Neural progenitor cell (in vitro differentiated cells): ENCODE results near the gene MMP3. TPM values are rescaled to one million over a fixed set of nuclear protein-coding genes. Genes with fewer than 3 reads are reported as not detected.

ENCODE experiments used
- DNase-seq: peaks from one replicate; pipeline ENCODE4 v3.0.0-alpha.2; 2016; ENCODE audit warnings: low spot score
- H2AFZ ChIP-seq: fragments of 200-600 bp; sonication (generic); replicated peaks from 2 replicates; pipeline ENCODE4 v1.6.1; 2016; ENCODE audit warnings: antibody characterized with exemption
- H3F3A ChIP-seq: fragments of 200-600 bp; sonication (generic); 2 replicates; pipeline ENCODE4 v1.6.1; 2016; ENCODE audit warnings: antibody characterized with exemption, low read depth
- H3K27ac ChIP-seq: fragments of 200-600 bp; sonication (generic); 2 replicates; pipeline ENCODE4 v1.5.1; 2016; ENCODE audit warnings: mild to moderate bottlenecking
- H3K27me3 ChIP-seq: fragments of 200-600 bp; sonication (generic); 2 replicates; pipeline ENCODE4 v1.6.1; 2016; ENCODE audit warnings: mild to moderate bottlenecking, moderate library complexity
- H3K36me3 ChIP-seq: fragments of 200-600 bp; sonication (generic); 2 replicates; pipeline ENCODE4 v1.5.1; 2016
- H3K4me1 ChIP-seq: fragments of 200-600 bp; sonication (generic); 2 replicates; pipeline ENCODE4 v1.6.1; 2016; ENCODE audit warnings: mixed run types
- H3K4me2 ChIP-seq: fragments of 200-600 bp; sonication (generic); 2 replicates; pipeline ENCODE4 v1.6.1; 2016
- H3K4me3 ChIP-seq: fragments of 200-600 bp; sonication (generic); 2 replicates; pipeline ENCODE4 v1.5.1; 2016
- H3K79me2 ChIP-seq: fragments of 200-600 bp; sonication (generic); 2 replicates; pipeline ENCODE4 v1.6.1; 2016; ENCODE audit warnings: low read depth
- H3K9ac ChIP-seq: fragments of 200-600 bp; sonication (generic); 2 replicates; pipeline ENCODE4 v1.6.1; 2016
- H3K9me3 ChIP-seq: fragments of 200-600 bp; sonication (generic); 2 replicates; pipeline ENCODE4 v1.5.1; 2016; ENCODE audit warnings: low read depth
- H4K20me1 ChIP-seq: fragments of 200-600 bp; sonication (generic); 2 replicates; pipeline ENCODE4 v1.6.1; 2016; ENCODE audit warnings: low read depth
- H3K27ac Mint-ChIP-seq: 3 replicates; pipeline ENCODE4 v1.8.0; 2021; ENCODE audit warnings: mixed read lengths
- H3K27me3 Mint-ChIP-seq: 2 replicates; pipeline ENCODE4 v1.8.0; 2022; ENCODE audit warnings: low read depth, mild to moderate bottlenecking, inconsistent platforms, moderate library complexity, mixed read lengths; ENCODE audit not compliant: insufficient read depth
- H3K36me3 Mint-ChIP-seq: 3 replicates; pipeline ENCODE4 v1.8.0; 2021; ENCODE audit warnings: mixed read lengths
- H3K4me1 Mint-ChIP-seq: 3 replicates; pipeline ENCODE4 v1.8.0; 2021; ENCODE audit warnings: mixed read lengths
- H3K4me3 Mint-ChIP-seq: 3 replicates; pipeline ENCODE4 v1.8.0; 2021; ENCODE audit warnings: mild to moderate bottlenecking, moderate library complexity, mixed read lengths
- H3K9me3 Mint-ChIP-seq: 3 replicates; pipeline ENCODE4 v1.8.0; 2020; ENCODE audit warnings: mixed read lengths
- EZH2 ChIP-seq: fragments of 200-600 bp; sonication (generic); IDR thresholded peaks from 2 replicates; pipeline ENCODE4 v1.6.1; 2017; ENCODE audit warnings: antibody characterized with exemption, mild to moderate bottlenecking, moderate library complexity
- EZH2phosphoT487 ChIP-seq: fragments of 200-600 bp; sonication (generic); IDR thresholded peaks from 2 replicates; pipeline ENCODE4 v1.6.1; 2017; ENCODE audit warnings: antibody characterized with exemption
- total RNA-seq: library from RNA; depleted of rRNA; stranded (reverse); fragments of >200 nt; gene quantifications from 2 replicates; pipeline ENCODE4 v1.2.3, GENCODE V29; 2015; ENCODE audit warnings: low replicate concordance
- TF ChIP-seq, protein P1 (sequence below): fragments of 200-600 bp; sonication (generic); IDR thresholded peaks from 2 replicates; pipeline ENCODE4 v1.5.1; 2017; ENCODE audit warnings: antibody characterized with exemption, mild to moderate bottlenecking

The MMP3 gene
- total RNA-seq, 1 donor from 2014 or later: not detected

DNA sequence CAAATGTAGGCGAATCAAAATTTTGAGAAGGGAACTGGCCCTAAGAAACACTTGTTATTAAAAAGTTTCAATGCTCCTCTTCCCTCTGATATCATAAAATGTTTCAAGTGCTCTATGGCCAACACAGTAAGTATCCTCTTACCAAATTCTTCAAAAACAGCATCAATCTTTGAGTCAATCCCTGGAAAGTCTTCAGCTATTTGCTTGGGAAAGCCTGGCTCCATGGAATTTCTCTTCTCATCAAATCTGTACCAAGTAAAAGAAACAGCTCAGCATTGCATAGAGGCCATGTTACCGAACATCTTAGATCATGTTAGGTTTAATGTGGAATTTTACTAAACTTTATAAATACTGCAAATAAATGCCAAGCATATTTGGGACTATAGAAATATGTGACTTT is 6.3 kb downstream of the MMP3 start:
- Mint-ChIP-seq H3K4me3 (no peak overlapping the region), H3K9me3 (no peaks in the 10 kb centered on the region), H3K36me3 (no peaks in the 10 kb centered on the region), H3K4me1 (peaks cover 13% of the 10 kb centered on the region), H3K27me3 (no peaks in the 10 kb centered on the region), H3K27ac (no peak overlapping the region)
- H3K4me1 ChIP-seq: peaks cover 10% of the 10 kb centered on the region
- TF ChIP-seq EZH2: no peak
- no peak for TF ChIP-seq EZH2phosphoT487
- TF ChIP-seq, protein P1, sequence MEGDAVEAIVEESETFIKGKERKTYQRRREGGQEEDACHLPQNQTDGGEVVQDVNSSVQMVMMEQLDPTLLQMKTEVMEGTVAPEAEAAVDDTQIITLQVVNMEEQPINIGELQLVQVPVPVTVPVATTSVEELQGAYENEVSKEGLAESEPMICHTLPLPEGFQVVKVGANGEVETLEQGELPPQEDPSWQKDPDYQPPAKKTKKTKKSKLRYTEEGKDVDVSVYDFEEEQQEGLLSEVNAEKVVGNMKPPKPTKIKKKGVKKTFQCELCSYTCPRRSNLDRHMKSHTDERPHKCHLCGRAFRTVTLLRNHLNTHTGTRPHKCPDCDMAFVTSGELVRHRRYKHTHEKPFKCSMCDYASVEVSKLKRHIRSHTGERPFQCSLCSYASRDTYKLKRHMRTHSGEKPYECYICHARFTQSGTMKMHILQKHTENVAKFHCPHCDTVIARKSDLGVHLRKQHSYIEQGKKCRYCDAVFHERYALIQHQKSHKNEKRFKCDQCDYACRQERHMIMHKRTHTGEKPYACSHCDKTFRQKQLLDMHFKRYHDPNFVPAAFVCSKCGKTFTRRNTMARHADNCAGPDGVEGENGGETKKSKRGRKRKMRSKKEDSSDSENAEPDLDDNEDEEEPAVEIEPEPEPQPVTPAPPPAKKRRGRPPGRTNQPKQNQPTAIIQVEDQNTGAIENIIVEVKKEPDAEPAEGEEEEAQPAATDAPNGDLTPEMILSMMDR: no peak
- no peak for DNase-seq
- H3K27me3 ChIP-seq: no peaks in the 10 kb centered on the region
- H3K9me3 ChIP-seq: no peaks in the 10 kb centered on the region
- no peak overlapping the region for H3K27ac ChIP-seq
- H3K9ac ChIP-seq: no peak overlapping the region
- no peaks in the 10 kb centered on the region for H3F3A ChIP-seq
- no peaks in the 10 kb centered on the region for H4K20me1 ChIP-seq
- H3K79me2 ChIP-seq: no peaks in the 10 kb centered on the region
- H3K4me3 ChIP-seq: no peak overlapping the region
- no peak overlapping the region for H2AFZ ChIP-seq
- H3K36me3 ChIP-seq: no peaks in the 10 kb centered on the region
- H3K4me2 ChIP-seq: no peak overlapping the region

DNA sequence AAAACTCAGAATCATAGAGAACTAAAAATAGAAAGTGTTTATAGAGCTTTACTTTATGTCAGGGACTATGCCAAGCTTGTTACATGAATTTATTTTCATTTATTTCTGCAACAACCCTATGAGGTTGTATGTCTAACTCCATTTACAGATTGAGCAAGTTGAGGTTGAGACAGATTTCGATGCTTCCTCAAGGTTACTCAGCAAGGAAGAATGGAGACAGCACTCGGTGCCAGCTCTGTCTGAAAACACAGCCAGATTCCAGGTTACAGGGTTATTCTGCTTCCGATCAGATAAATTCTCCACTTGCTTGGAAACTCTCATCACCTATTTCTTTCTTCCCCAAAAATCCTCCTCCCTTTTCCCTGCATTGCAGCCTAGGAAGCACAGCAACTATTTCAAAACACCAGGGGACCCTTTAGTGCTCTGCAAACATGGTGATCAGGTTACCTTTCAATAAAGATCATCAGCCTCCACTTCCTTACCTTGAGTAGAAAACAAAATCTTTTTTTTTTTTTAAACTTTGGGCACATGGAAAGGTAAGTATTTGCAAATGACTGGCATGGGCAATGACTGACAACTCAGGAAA is 7.0 kb downstream of the MMP3 start:
- Histone ChIP-seq H3K4me1 (peaks cover 10% of the 10 kb centered on the region), H3K9me3 (no peaks in the 10 kb centered on the region), H3K79me2 (no peaks in the 10 kb centered on the region), H3K9ac (no peak overlapping the region), H3K27ac (no peak overlapping the region), H3K4me2 (peak overlapping the region; percentile 11), H3F3A (no peaks in the 10 kb centered on the region), H3K36me3 (no peaks in the 10 kb centered on the region), H3K4me3 (no peak overlapping the region), H4K20me1 (no peaks in the 10 kb centered on the region), H3K27me3 (peaks cover 6% of the 10 kb centered on the region), H2AFZ (peak overlapping the region; percentile 37)
- Mint-ChIP-seq H3K27ac (no peak overlapping the region), H3K36me3 (no peaks in the 10 kb centered on the region), H3K27me3 (no peaks in the 10 kb centered on the region), H3K4me3 (no peak overlapping the region), H3K4me1 (peaks cover 13% of the 10 kb centered on the region), H3K9me3 (no peaks in the 10 kb centered on the region)
- TF ChIP-seq, protein P1: no peak
- TF ChIP-seq EZH2phosphoT487 (no peak), EZH2 (no peak)
- no peak for DNase-seq

DNA sequence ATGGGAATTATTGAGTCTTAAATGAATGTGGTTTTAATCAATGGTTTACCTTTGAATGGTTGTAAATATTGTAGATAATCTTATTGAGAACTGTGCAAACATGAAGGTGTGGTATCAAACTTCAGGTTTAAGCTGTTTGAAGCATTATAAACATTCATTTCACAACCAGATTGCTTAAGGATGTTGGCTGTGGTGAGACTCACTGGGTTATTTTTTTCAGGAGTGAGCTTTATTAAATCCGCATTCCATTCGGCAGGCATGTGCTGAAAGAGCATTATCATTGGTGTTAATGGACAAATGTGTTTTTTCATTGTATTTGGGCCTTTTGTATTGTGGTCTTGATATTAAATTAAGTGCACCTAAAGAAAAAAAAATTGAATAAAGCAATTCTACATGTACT is 9.7 kb downstream of the MMP3 start:
- no peak overlapping the region for H3K27ac ChIP-seq
- no peaks in the 10 kb centered on the region for H3K9me3 ChIP-seq
- peaks cover 10% of the 10 kb centered on the region for H3K4me1 ChIP-seq
- H3K4me3 Mint-ChIP-seq: no peak overlapping the region
- H3K27me3 Mint-ChIP-seq: peaks cover 3% of the 10 kb centered on the region
- no peak overlapping the region for H3K4me3 ChIP-seq
- H3K27me3 ChIP-seq: peaks cover 8% of the 10 kb centered on the region
- H3K36me3 Mint-ChIP-seq: no peaks in the 10 kb centered on the region
- H3K4me1 Mint-ChIP-seq: peaks cover 13% of the 10 kb centered on the region
- no peaks in the 10 kb centered on the region for H3F3A ChIP-seq
- H3K27ac Mint-ChIP-seq: no peak overlapping the region
- no peak overlapping the region for H3K4me2 ChIP-seq
- no peaks in the 10 kb centered on the region for H3K79me2 ChIP-seq
- no peak for DNase-seq
- no peak overlapping the region for H3K9ac ChIP-seq
- H4K20me1 ChIP-seq: no peaks in the 10 kb centered on the region
- H3K36me3 ChIP-seq: no peaks in the 10 kb centered on the region
- no peaks in the 10 kb centered on the region for H3K9me3 Mint-ChIP-seq
- TF ChIP-seq EZH2 (no peak), EZH2phosphoT487 (no peak)
- TF ChIP-seq, protein P1: no peak
- H2AFZ ChIP-seq: no peak overlapping the region
